ENCODE measurements around the gene CARM1. TPM values are rescaled to one million over a fixed set of nuclear protein-coding genes. Genes with fewer than 3 reads are reported as not detected.

CARM1 gene
- total and polyA plus RNA-seq, 8 donors, result 34.4 to 54.1 (median 41.6) TPM

GRCh38 chr19:10921199-10921909, 50.0 kb downstream of the CARM1 start:
- peaks cover 0 to 2% of the 10 kb centered on the region in 2 donors for H3K4me1 ChIP-seq
- no peak for TF ChIP-seq CTCF (IDR thresholded peaks at IDR 0.05)
- no peak for ATAC-seq
- no peak for DNase-seq
- intact Hi-C loops (cut with DNase I), result no loop called here
- no peaks in the 10 kb centered on the region for H3K27me3 ChIP-seq
- no peak overlapping the region for H3K4me3 ChIP-seq
- no peaks in the 10 kb centered on the region for H3K9me3 ChIP-seq
- H3K36me3 ChIP-seq, result peaks cover 0 to 83% of the 10 kb centered on the region in 2 donors
- no peak overlapping the region for H3K27ac ChIP-seq

- no peaks in the 10 kb centered on the region for H3K27me3 ChIP-seq
- H3K4me1 ChIP-seq, result peaks cover 0 to 3% of the 10 kb centered on the region in 2 donors
- peak in 1 of 4 donors; percentile 71 for DNase-seq
- no peak for ATAC-seq
- TF ChIP-seq CTCF (IDR thresholded peaks at IDR 0.05), result no peak
- intact Hi-C loops (cut with DNase I), result no loop called here
- H3K27ac ChIP-seq, result no peak overlapping the region
- H3K4me3 ChIP-seq, result no peak overlapping the region
- H3K9me3 ChIP-seq, result no peaks in the 10 kb centered on the region
- H3K36me3 ChIP-seq, result peaks cover 0 to 78% of the 10 kb centered on the region in 2 donors
These were observed 50.7 kb downstream of the CARM1 start for GRCh38 chr19:10921910-10922637.

GRCh38 chr19:10922638-10923014, 51.3 kb downstream of the CARM1 start:
- Histone ChIP-seq H3K27ac (no peak overlapping the region), H3K9me3 (no peaks in the 10 kb centered on the region), H3K4me1 (peaks cover 2 to 9% of the 10 kb centered on the region in 2 donors), H3K4me3 (no peak overlapping the region), H3K27me3 (no peaks in the 10 kb centered on the region), H3K36me3 (peaks cover 0 to 78% of the 10 kb centered on the region in 2 donors)
- intact Hi-C loops (cut with DNase I), result no loop called here
- TF ChIP-seq CTCF (IDR thresholded peaks at IDR 0.05), result no peak
- DNase-seq, result peak in 1 of 4 donors; percentile 52
- no peak for ATAC-seq

- TF ChIP-seq CTCF (IDR thresholded peaks at IDR 0.05), result no peak
- Histone ChIP-seq H3K27ac (no peak overlapping the region), H3K27me3 (no peaks in the 10 kb centered on the region), H3K36me3 (peaks cover 0 to 71% of the 10 kb centered on the region in 2 donors), H3K9me3 (no peaks in the 10 kb centered on the region), H3K4me3 (no peak overlapping the region), H3K4me1 (peaks cover 5 to 14% of the 10 kb centered on the region in 2 donors)
- ATAC-seq (no peak), DNase-seq (peak in 1 of 4 donors; percentile 63)
- intact Hi-C loops (cut with DNase I), result no loop called here
These were observed 52.1 kb downstream of the CARM1 start for GRCh38 chr19:10923260-10924112.
